Panc1 (cell line): Measurements from ENCODE around the gene LYPD4. TPM values are rescaled to one million over a fixed set of nuclear protein-coding genes. Genes with fewer than 3 reads are reported as not detected.

Source experiments
- ATAC-seq: fragments of 200-7000 bp; cut with Tn5 transposase; 2 replicates; pipeline ENCODE4 v1.9.1; 2020; ENCODE audit warnings: mild to moderate bottlenecking, moderate library complexity
- BruUV-seq: library from RNA; stranded (reverse); fragments of 400-500 nt; replicated peaks from 2 replicates; lab custom pipeline; 2021; lab: Mats Ljungman, UMichigan
- CTCF ChIA-PET: fragments of 300-600 bp; sonication (Branson Sonifier 250); formaldehyde crosslinking; loops from one replicate; lab custom pipeline; 2022; ENCODE audit warnings: antibody characterized with exemption; lab: Charles Lee
- POLR2A ChIA-PET: fragments of 300-600 bp; sonication (Branson Sonifier 250); formaldehyde crosslinking; loops from one replicate; lab custom pipeline; 2022; ENCODE audit warnings: antibody characterized with exemption; lab: Charles Lee
- DNase-seq: peaks from one replicate; pipeline ENCODE4 v3.0.0-alpha.2; 2010; ENCODE audit warnings: low read depth, low spot score
- H3K27ac ChIP-seq: 2 replicates; pipeline ENCODE4 v1.5.1; 2011; ENCODE audit warnings: mild to moderate bottlenecking, low read length, inconsistent platforms
- H3K27me3 ChIP-seq: fragments of 200-500 bp; sonication (Bioruptor generic); 2 replicates; pipeline ENCODE4 v1.6.0; 2014; ENCODE audit warnings: low read length, inconsistent platforms; ENCODE audit not compliant: control insufficient read depth, insufficient read depth
- H3K36me3 ChIP-seq: fragments of 200-500 bp; sonication (Bioruptor generic); 2 replicates; pipeline ENCODE4 v1.5.1; 2014; ENCODE audit warnings: inconsistent platforms, mild to moderate bottlenecking, low read length, moderate library complexity; ENCODE audit not compliant: control insufficient read depth, insufficient read depth
- H3K4me1 ChIP-seq: 2 replicates; pipeline ENCODE4 v1.5.1; 2011; ENCODE audit warnings: inconsistent platforms, mild to moderate bottlenecking, low read length, moderate library complexity; ENCODE audit not compliant: control insufficient read depth, insufficient read depth
- H3K4me3 ChIP-seq, 2 experiments: 2 replicates each; pipeline ENCODE4 v1.5.1; 2011 to 2012; ENCODE audit warnings: low read depth in 2 of 2, low read length in 2 of 2, mild to moderate bottlenecking in 2 of 2, inconsistent platforms in 1 of 2, moderate library complexity in 1 of 2
- H3K9me3 ChIP-seq: fragments of 200-500 bp; sonication (Bioruptor generic); 2 replicates; pipeline ENCODE4 v1.5.1; 2014; ENCODE audit warnings: low read depth, mild to moderate bottlenecking, inconsistent platforms, low read length, moderate library complexity; ENCODE audit not compliant: control insufficient read depth, insufficient read depth
- POLR2AphosphoS5 ChIP-seq: IDR thresholded peaks from 2 replicates; pipeline ENCODE4 v1.6.1; 2012; ENCODE audit warnings: mild to moderate bottlenecking, low read depth, low read length, moderate library complexity
- SIN3A ChIP-seq: IDR thresholded peaks from 2 replicates; pipeline ENCODE4 v1.6.1; 2012; ENCODE audit warnings: low read depth, mild to moderate bottlenecking, low read length, moderate library complexity, borderline replicate concordance; ENCODE audit not compliant: insufficient read depth
- TCF7L2 ChIP-seq: IDR thresholded peaks from 2 replicates; pipeline ENCODE4 v1.6.1; 2011; ENCODE audit warnings: mild to moderate bottlenecking, low read depth, low read length, inconsistent platforms
- in situ Hi-C: cut with HindIII; loops from 2 replicates; pipeline ENCODE4 v1.10.0; 2016; ENCODE audit warnings: low sequenced_read_pairs, low pct_unique_long_range_greater_than_20kb
- intact Hi-C: fragments of 100-400 bp; cut with micrococcal nuclease; formaldehyde crosslinking; loops from one replicate; pipeline ENCODE4 v1.10.0; 2022; ENCODE audit not compliant: unreplicated experiment
- total RNA-seq: library from RNA; stranded (reverse); gene quantifications from one replicate; pipeline ENCODE4 v1.2.1, GENCODE V29; 2021; ENCODE audit not compliant: unreplicated experiment
- TF ChIP-seq, protein P1 (sequence below): fragments of 450-650 bp; IDR thresholded peaks from 2 replicates; pipeline ENCODE4 v1.5.1; 2017; ENCODE audit warnings: mild to moderate bottlenecking
- TF ChIP-seq, protein P2 (sequence below), 2 experiments: IDR thresholded peaks; 2 replicates each; pipeline ENCODE4 v1.6.1; 2011 to 2012; ENCODE audit warnings: low read depth in 2 of 2, control low read depth in 1 of 2, low read length in 1 of 2, mild to moderate bottlenecking in 1 of 2, moderate library complexity in 1 of 2; ENCODE audit not compliant: insufficient read depth in 1 of 2

The LYPD4 gene
- total RNA-seq, 1 experiment from 2014 or later, result not detected

DNA sequence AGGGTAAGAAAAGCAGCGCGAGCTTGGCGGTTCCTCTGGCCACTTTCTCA lies 343 bp upstream of the LYPD4 start, which contains the start of gene DMRTC2:
DMRTC2 (plus strand) TSS at position 42 of the 50 bp plus-strand sequence. CDS start 2,387 bp downstream, outside the sequence.
- H3K4me3 ChIP-seq, result no peak within 1 kb of the TSS
- intact Hi-C loops (no loop called here), in situ Hi-C loops (no loop called here)
- TF ChIP-seq POLR2AphosphoS5 (no peak), SIN3A (no peak)
- TF ChIP-seq, protein P1, sequence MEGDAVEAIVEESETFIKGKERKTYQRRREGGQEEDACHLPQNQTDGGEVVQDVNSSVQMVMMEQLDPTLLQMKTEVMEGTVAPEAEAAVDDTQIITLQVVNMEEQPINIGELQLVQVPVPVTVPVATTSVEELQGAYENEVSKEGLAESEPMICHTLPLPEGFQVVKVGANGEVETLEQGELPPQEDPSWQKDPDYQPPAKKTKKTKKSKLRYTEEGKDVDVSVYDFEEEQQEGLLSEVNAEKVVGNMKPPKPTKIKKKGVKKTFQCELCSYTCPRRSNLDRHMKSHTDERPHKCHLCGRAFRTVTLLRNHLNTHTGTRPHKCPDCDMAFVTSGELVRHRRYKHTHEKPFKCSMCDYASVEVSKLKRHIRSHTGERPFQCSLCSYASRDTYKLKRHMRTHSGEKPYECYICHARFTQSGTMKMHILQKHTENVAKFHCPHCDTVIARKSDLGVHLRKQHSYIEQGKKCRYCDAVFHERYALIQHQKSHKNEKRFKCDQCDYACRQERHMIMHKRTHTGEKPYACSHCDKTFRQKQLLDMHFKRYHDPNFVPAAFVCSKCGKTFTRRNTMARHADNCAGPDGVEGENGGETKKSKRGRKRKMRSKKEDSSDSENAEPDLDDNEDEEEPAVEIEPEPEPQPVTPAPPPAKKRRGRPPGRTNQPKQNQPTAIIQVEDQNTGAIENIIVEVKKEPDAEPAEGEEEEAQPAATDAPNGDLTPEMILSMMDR, result no peak
- ChIA-PET CTCF (no interaction called here), POLR2A (no interaction called here)
- no peak for DNase-seq
- no peaks in the 10 kb centered on the region for H3K9me3 ChIP-seq
- no peaks in the 10 kb centered on the region for H3K36me3 ChIP-seq
- ATAC-seq, result no peak
- H3K4me1 ChIP-seq, result no peaks in the 10 kb centered on the region
- no TSS peak for BruUV-seq
- H3K27ac ChIP-seq, result no peak within 1 kb of the TSS
- H3K27me3 ChIP-seq, result no peaks in the 10 kb centered on the region

DNA sequence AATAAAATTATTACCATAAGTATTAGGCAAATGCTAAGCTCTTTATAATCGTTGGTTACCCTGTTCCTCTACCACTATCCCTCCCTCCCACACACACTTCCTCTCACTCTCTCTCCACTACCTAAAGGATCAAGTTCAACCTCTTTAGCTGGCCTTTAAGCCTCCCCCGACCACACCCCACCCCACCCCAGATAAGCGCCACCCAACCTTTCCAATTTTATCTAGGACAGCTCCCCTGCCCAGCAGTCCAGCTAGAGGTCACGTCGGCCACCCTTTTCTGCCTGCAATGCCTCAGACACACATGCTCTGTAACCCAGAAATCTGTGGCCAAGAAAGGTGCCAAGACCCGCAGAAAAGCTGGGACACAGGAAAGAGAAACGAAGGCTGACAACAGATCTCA lies 1.1 kb downstream of the LYPD4 start:
- H3K27me3 ChIP-seq, result no peaks in the 10 kb centered on the region
- CTCF ChIA-PET, result interaction anchor here (0.6 kb wide), 1 partner anchor 91 kb away, joined by 3 read pairs; no protein-coding TSS in a partner anchor
- no peak overlapping the region for H3K27ac ChIP-seq
- POLR2A ChIA-PET, result interaction anchor here (0.6 kb wide), 1 partner anchor 99 kb away, joined by 4 read pairs; no protein-coding TSS in a partner anchor
- in situ Hi-C loops, result no loop called here
- BruUV-seq, result no TSS peak
- no peaks in the 10 kb centered on the region for H3K36me3 ChIP-seq
- H3K4me1 ChIP-seq, result no peaks in the 10 kb centered on the region
- intact Hi-C loops, result no loop called here
- ATAC-seq (no peak), DNase-seq (no peak)
- no peak overlapping the region for H3K4me3 ChIP-seq
- H3K9me3 ChIP-seq, result no peaks in the 10 kb centered on the region
- TF ChIP-seq, protein P2, sequence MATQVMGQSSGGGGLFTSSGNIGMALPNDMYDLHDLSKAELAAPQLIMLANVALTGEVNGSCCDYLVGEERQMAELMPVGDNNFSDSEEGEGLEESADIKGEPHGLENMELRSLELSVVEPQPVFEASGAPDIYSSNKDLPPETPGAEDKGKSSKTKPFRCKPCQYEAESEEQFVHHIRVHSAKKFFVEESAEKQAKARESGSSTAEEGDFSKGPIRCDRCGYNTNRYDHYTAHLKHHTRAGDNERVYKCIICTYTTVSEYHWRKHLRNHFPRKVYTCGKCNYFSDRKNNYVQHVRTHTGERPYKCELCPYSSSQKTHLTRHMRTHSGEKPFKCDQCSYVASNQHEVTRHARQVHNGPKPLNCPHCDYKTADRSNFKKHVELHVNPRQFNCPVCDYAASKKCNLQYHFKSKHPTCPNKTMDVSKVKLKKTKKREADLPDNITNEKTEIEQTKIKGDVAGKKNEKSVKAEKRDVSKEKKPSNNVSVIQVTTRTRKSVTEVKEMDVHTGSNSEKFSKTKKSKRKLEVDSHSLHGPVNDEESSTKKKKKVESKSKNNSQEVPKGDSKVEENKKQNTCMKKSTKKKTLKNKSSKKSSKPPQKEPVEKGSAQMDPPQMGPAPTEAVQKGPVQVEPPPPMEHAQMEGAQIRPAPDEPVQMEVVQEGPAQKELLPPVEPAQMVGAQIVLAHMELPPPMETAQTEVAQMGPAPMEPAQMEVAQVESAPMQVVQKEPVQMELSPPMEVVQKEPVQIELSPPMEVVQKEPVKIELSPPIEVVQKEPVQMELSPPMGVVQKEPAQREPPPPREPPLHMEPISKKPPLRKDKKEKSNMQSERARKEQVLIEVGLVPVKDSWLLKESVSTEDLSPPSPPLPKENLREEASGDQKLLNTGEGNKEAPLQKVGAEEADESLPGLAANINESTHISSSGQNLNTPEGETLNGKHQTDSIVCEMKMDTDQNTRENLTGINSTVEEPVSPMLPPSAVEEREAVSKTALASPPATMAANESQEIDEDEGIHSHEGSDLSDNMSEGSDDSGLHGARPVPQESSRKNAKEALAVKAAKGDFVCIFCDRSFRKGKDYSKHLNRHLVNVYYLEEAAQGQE (IDR thresholded peaks at IDR 0.05; ENCODE audit: insufficient read depth in 1 of 2, low read depth in 2 of 2, low read length in 1 of 2), result no peak
- TF ChIP-seq TCF7L2, result no peak
- TF ChIP-seq POLR2AphosphoS5, result no peak
- TF ChIP-seq SIN3A, result no peak
- TF ChIP-seq, protein P1, result no peak
